GM21390 (cell line): ENCODE results near the gene RPS15.

Experiments
- ATAC-seq: cut with Tn5 transposase; IDR thresholded peaks from one replicate; pipeline ENCODE4 v1.9.1; 2021; ENCODE audit not compliant: unreplicated experiment

Gene RPS15

GRCh38 chr19:1450735-1451731 is 12.8 kb downstream of the RPS15 start:
- no peak for ATAC-seq

- no peak for ATAC-seq
Measured at GRCh38 chr19:1451916-1452801, 14.0 kb downstream of the RPS15 start.

- no peak for ATAC-seq
Measured at GRCh38 chr19:1452802-1453524, 14.8 kb downstream of the RPS15 start.

- ATAC-seq: no peak
Measured at GRCh38 chr19:1453525-1454364, 15.5 kb downstream of the RPS15 start.

GRCh38 chr19:1455002-1455335 is 16.8 kb downstream of the RPS15 start:
- ATAC-seq: no peak

- ATAC-seq: no peak
Measured at GRCh38 chr19:1455336-1456120, 17.3 kb downstream of the RPS15 start.

GRCh38 chr19:1456121-1456900 is 18.1 kb downstream of the RPS15 start:
- no peak for ATAC-seq

- no peak for ATAC-seq
Measured at GRCh38 chr19:1457031-1457739, 19.0 kb downstream of the RPS15 start.

GRCh38 chr19:1457892-1458291 is 19.7 kb downstream of the RPS15 start:
- no peak for ATAC-seq

GRCh38 chr19:1459479-1459878 is 21.3 kb downstream of the RPS15 start:
- ATAC-seq: no peak

GRCh38 chr19:1460033-1460995 is 22.1 kb downstream of the RPS15 start:
- ATAC-seq: no peak

GRCh38 chr19:1461862-1462261 is 23.7 kb downstream of the RPS15 start:
- no peak for ATAC-seq

GRCh38 chr19:1465191-1466016 is 27.2 kb downstream of the RPS15 start:
- no peak for ATAC-seq

- no peak for ATAC-seq
Measured at GRCh38 chr19:1466018-1466460, 27.8 kb downstream of the RPS15 start.

- no peak for ATAC-seq
Measured at GRCh38 chr19:1466461-1467214, 28.4 kb downstream of the RPS15 start.

- no peak for ATAC-seq
Measured at GRCh38 chr19:1467215-1467489, 29.0 kb downstream of the RPS15 start.
